ENCODE measurements around the gene AP1G2. TPM values are rescaled to one million over a fixed set of nuclear protein-coding genes. Genes with fewer than 3 reads are reported as not detected.

The AP1G2 gene
- total and polyA plus RNA-seq, 2 donors (not counting 1 experiment from before 2014, with no cell fraction given): 648 to 1,185 TPM

GRCh38 chr14:23561259-23561658 is 6.3 kb downstream of the AP1G2 start:
- no peaks in the 10 kb centered on the region for H3K9me3 Mint-ChIP-seq (ENCODE audit: insufficient read depth)
- WGBS (ENCODE audit: insufficient coverage): 100% methylated on average over 2 of the region's 2 CpGs

More at GRCh38 chr14:23561259-23561658, 6.3 kb downstream of the AP1G2 start:
- ChIA-PET CTCF (interaction anchor here (0.7 to 12.4 kb wide), 8 partner anchors 8 to 1120 kb away, joined by 3 to 335 read pairs (median 18); partner anchors contain the start of genes AP1G2, NGDN and ZFHX2), POLR2A (interaction anchor here (0.7 to 1.2 kb wide), 4 partner anchors 9 to 898 kb away, joined by 3 to 12 read pairs (median 5); no protein-coding TSS in a partner anchor)
- no peak overlapping the region for H3K27ac ChIP-seq (ENCODE audit: low read length in 2 of 2)
- Mint-ChIP-seq H3K27ac (no peak overlapping the region), H3K4me3 (no peak overlapping the region), H3K27me3 (no peaks in the 10 kb centered on the region), H3K4me1 (peaks cover 44% of the 10 kb centered on the region)
- H3K9me3 ChIP-seq (ENCODE audit: control extremely low read depth in 1 of 3, control insufficient read depth in 2 of 3, insufficient read depth in 1 of 3, low read length in 2 of 3): no peaks in the 10 kb centered on the region
- intact Hi-C loops (cut with micrococcal nuclease): loop anchor here (10.0 kb wide), 2 partner anchors 276 to 474 kb away; partner anchors contain the start of gene HOMEZ
- peaks cover 16 to 25% of the 10 kb centered on the region in 2 donors for H3K4me1 ChIP-seq (ENCODE audit: control insufficient read depth in 2 of 2, insufficient read depth in 2 of 2, low read length in 2 of 2)
- H3K27me3 ChIP-seq (replicated peaks in 1 of 4; ENCODE audit: control extremely low read depth in 1 of 4, control insufficient read depth in 3 of 4, insufficient read depth in 4 of 4, low read length in 3 of 4): no peaks in the 10 kb centered on the region
- H3K36me3 ChIP-seq (replicated peaks in 1 of 2; ENCODE audit: control extremely low read depth in 1 of 2, control insufficient read depth in 1 of 2, extremely low read depth in 1 of 2, insufficient read depth in 2 of 2, low read length in 1 of 2): peaks cover 0 to 82% of the 10 kb centered on the region in 2 experiments
- H3K9ac ChIP-seq (ENCODE audit: low read length): no peak overlapping the region
- no peak for TF ChIP-seq CTCF (IDR thresholded peaks at IDR 0.05)
- no peak for TF ChIP-seq EZH2 (IDR thresholded peaks at IDR 0.05; ENCODE audit: borderline replicate concordance, insufficient read depth, low read depth, low read length, poor library complexity, severe bottlenecking)
- H3K4me3 ChIP-seq (ENCODE audit: control extremely low read depth in 1 of 5, extremely low read depth in 1 of 5, insufficient read depth in 1 of 5, low read depth in 2 of 5, low read length in 4 of 5): no peak overlapping the region
- no peak overlapping the region for H2AFZ ChIP-seq (ENCODE audit: insufficient read depth, low read depth, low read length, poor library complexity, severe bottlenecking)
- H4K20me1 ChIP-seq (ENCODE audit: control insufficient read depth, insufficient read depth, low read length, poor library complexity, severe bottlenecking): peaks cover 28% of the 10 kb centered on the region
- DNase-seq: no peak
- ATAC-seq (ENCODE audit: low read depth): no peak
- H3K4me2 ChIP-seq (replicated peaks; ENCODE audit: low read depth, low read length, poor library complexity, severe bottlenecking): no peak overlapping the region
- H3K79me2 ChIP-seq (ENCODE audit: control insufficient read depth, insufficient read depth, low read length): peaks cover 25% of the 10 kb centered on the region
